Measurements from ENCODE around the gene SLC7A4.
"Not testable (repeated sequence)": the region's sequence is repeated elsewhere in the genome, so short reads cannot be mapped to it uniquely, and the experiment has no call there.

SLC7A4 gene

GRCh38 chr22:21032037-21032867 is at the start of gene SLC7A4:
Gene SLC7A4, minus strand, starts transcription at chr22:21032561. Its CDS starts 749 bp downstream, at chr22:21031812.
- FAIRE-seq: no peak

- FAIRE-seq: no peak
These were observed 48.2 kb upstream of the SLC7A4 start for GRCh38 chr22:21080435-21081137.

GRCh38 chr22:21079493-21079892 is 47.1 kb upstream of the SLC7A4 start:
- no peak for FAIRE-seq

GRCh38 chr22:21078916-21079315 is 46.6 kb upstream of the SLC7A4 start:
- FAIRE-seq: no peak

- no peak for FAIRE-seq
These were observed 45.6 kb upstream of the SLC7A4 start for GRCh38 chr22:21077884-21078508.

GRCh38 chr22:21076912-21077625 is 44.7 kb upstream of the SLC7A4 start:
- FAIRE-seq: no peak

GRCh38 chr22:21075516-21076138 is 43.3 kb upstream of the SLC7A4 start:
- FAIRE-seq: no peak

- FAIRE-seq: no peak
These were observed 41.8 kb upstream of the SLC7A4 start for GRCh38 chr22:21074102-21074715.

- no peak for FAIRE-seq
These were observed 41.1 kb upstream of the SLC7A4 start for GRCh38 chr22:21073482-21073881.

GRCh38 chr22:21073023-21073422 is 40.7 kb upstream of the SLC7A4 start:
- no peak for FAIRE-seq

GRCh38 chr22:21071796-21072195 is 39.4 kb upstream of the SLC7A4 start:
- FAIRE-seq: not testable (repeated sequence)

GRCh38 chr22:21070690-21071615 is 38.6 kb upstream of the SLC7A4 start:
- no peak for FAIRE-seq

- no peak for FAIRE-seq
These were observed 37.0 kb upstream of the SLC7A4 start for GRCh38 chr22:21069375-21069774.

GRCh38 chr22:21068681-21069276 is 36.4 kb upstream of the SLC7A4 start:
- no peak for FAIRE-seq

- no peak for FAIRE-seq
These were observed 35.7 kb upstream of the SLC7A4 start for GRCh38 chr22:21067901-21068680.

GRCh38 chr22:21067075-21067900 is 34.9 kb upstream of the SLC7A4 start:
- FAIRE-seq: no peak

- no peak for FAIRE-seq
These were observed 32.8 kb upstream of the SLC7A4 start for GRCh38 chr22:21064917-21065864.

- not testable (repeated sequence) for FAIRE-seq
These were observed 32.1 kb upstream of the SLC7A4 start for GRCh38 chr22:21064425-21064824.
